Uterus (tissue), 4 donors: ENCODE measurements around the gene ANAPC16. TPM values are rescaled to one million over a fixed set of nuclear protein-coding genes. Genes with fewer than 3 reads are reported as not detected.

Experiments
- DNase-seq, 2 donors: peaks; one replicate each; pipeline ENCODE4 v3.0.0-alpha.2; 2019 to 2020
- H3K27ac ChIP-seq, 2 donors: fragments of 200-600 bp; sonication (generic); 1 replicate in 1 of 2; 2 replicates in 1 of 2; pipeline ENCODE4 v1.5.1; 2016 to 2018
- H3K27me3 ChIP-seq, 2 donors: fragments of 200-600 bp; sonication (generic); one replicate each; pipeline ENCODE4 v1.5.1; 2018 to 2019; ENCODE audit warnings: control low read depth in 1 of 2
- H3K36me3 ChIP-seq, 2 donors: fragments of 200-600 bp; sonication (generic); one replicate each; pipeline ENCODE4 v1.5.1; 2019; ENCODE audit warnings: control low read depth in 1 of 2
- H3K4me1 ChIP-seq, 2 donors: fragments of 200-600 bp; sonication (generic); one replicate each; pipeline ENCODE4 v1.5.1; 2018 to 2019; ENCODE audit warnings: control low read depth in 1 of 2
- H3K4me3 ChIP-seq, 2 donors: fragments of 200-600 bp; sonication (generic); 1 replicate in 1 of 2; 2 replicates in 1 of 2; pipeline ENCODE4 v1.5.1; 2018 to 2019; ENCODE audit warnings: mild to moderate bottlenecking in 1 of 2
- H3K9me3 ChIP-seq, 2 donors: fragments of 200-600 bp; sonication (generic); one replicate each; pipeline ENCODE4 v1.5.1; 2019; ENCODE audit warnings: control low read depth in 1 of 2
- POLR2A ChIP-seq, 2 donors: fragments of 450-650 bp; IDR thresholded peaks; one replicate each; pipeline ENCODE4 v1.6.1; 2016; ENCODE audit warnings: antibody characterized with exemption in 2 of 2, mild to moderate bottlenecking in 1 of 2, moderate library complexity in 1 of 2
- intact Hi-C: fragments of 100-400 bp; cut with DNase I; formaldehyde crosslinking; loops from one replicate; pipeline ENCODE4 v1.15.1; 2023; ENCODE audit warnings: low total_unique reads
- total RNA-seq, 4 donors: library from RNA; depleted of rRNA in 3 of 4; stranded (reverse); fragments of >200 nt in 3 of 4; gene quantifications; one replicate each; pipeline versions ENCODE4 v1.1.0 to v1.2.4, GENCODE V29; 2014 to 2023
- TF ChIP-seq, protein P1 (sequence below), 4 experiments: fragments of 200-600 bp in 2 of 4; fragments of 450-650 bp in 2 of 4; sonication (generic) in 2 of 4; IDR thresholded peaks; one replicate each; pipeline ENCODE4 v1.5.1; 2016 to 2019; ENCODE audit warnings: antibody characterized with exemption in 4 of 4, mild to moderate bottlenecking in 2 of 4, moderate library complexity in 1 of 4
- donor health status: DM: yes; HTN: yes; CAD: no.

Gene ANAPC16
- total RNA-seq, 4 donors from 2014 or later: 83.8 to 144 (median 101) TPM

DNA sequence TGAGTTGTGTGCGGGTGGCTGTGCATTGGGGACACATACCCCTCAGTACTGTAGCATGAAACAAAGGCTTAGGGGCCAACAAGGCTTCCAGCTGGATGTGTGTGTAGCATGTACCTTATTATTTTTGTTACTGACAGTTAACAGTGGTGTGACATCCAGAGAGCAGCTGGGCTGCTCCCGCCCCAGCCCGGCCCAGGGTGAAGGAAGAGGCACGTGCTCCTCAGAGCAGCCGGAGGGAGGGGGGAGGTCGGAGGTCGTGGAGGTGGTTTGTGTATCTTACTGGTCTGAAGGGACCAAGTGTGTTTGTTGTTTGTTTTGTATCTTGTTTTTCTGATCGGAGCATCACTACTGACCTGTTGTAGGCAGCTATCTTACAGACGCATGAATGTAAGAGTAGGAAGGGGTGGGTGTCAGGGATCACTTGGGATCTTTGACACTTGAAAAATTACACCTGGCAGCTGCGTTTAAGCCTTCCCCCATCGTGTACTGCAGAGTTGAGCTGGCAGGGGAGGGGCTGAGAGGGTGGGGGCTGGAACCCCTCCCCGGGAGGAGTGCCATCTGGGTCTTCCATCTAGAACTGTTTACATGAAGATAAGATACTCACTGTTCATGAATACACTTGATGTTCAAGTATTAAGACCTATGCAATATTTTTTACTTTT lies 59.7 kb downstream of the ANAPC16 start:
- Histone ChIP-seq H3K9me3 (no peaks in the 10 kb centered on the region), H3K4me3 (peak overlapping the region; percentile 77 to 97), H3K36me3 (no peaks in the 10 kb centered on the region), H3K27ac (peak overlapping the region; percentile 90 to 92), H3K27me3 (no peaks in the 10 kb centered on the region), H3K4me1 (peaks cover 5 to 9% of the 10 kb centered on the region in 2 donors)
- intact Hi-C loops: loop anchor here (10.0 kb wide), 2 partner anchors 59 to 61 kb away; partner anchors contain the start of genes ANAPC16 and ASCC1
- no peak for TF ChIP-seq POLR2A (IDR thresholded peaks at IDR 0.05)
- TF ChIP-seq, protein P1, sequence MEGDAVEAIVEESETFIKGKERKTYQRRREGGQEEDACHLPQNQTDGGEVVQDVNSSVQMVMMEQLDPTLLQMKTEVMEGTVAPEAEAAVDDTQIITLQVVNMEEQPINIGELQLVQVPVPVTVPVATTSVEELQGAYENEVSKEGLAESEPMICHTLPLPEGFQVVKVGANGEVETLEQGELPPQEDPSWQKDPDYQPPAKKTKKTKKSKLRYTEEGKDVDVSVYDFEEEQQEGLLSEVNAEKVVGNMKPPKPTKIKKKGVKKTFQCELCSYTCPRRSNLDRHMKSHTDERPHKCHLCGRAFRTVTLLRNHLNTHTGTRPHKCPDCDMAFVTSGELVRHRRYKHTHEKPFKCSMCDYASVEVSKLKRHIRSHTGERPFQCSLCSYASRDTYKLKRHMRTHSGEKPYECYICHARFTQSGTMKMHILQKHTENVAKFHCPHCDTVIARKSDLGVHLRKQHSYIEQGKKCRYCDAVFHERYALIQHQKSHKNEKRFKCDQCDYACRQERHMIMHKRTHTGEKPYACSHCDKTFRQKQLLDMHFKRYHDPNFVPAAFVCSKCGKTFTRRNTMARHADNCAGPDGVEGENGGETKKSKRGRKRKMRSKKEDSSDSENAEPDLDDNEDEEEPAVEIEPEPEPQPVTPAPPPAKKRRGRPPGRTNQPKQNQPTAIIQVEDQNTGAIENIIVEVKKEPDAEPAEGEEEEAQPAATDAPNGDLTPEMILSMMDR (IDR thresholded peaks at IDR 0.05): no peak
- DNase-seq: no peak

DNA sequence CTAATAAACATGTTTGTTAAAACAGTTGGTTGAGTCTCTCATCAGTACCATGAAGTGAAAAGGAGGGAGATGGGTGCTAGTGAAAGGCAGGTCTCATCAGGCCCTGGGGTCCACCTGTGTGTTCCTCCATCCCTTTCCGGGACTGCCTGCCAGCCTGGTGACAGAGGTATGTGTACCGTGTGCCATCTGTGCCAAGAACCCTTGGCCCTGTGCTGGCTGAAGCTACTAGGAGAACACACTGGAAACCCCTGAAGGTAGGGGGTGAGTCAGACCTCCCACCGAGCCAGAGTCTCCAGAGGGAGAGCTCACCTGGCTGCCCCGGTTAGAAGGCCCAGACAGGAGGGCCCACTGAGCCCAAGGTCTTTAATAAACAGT lies 60.2 kb downstream of the ANAPC16 start:
- intact Hi-C loops: loop anchor here (10.0 kb wide), 2 partner anchors 59 to 61 kb away; partner anchors contain the start of genes ANAPC16 and ASCC1
- H3K4me1 ChIP-seq: peaks cover 5 to 9% of the 10 kb centered on the region in 2 donors
- no peak for DNase-seq

GRCh38 chr10:72276421-72277339 lies 60.9 kb downstream of the ANAPC16 start:
- DNase-seq: no peak
- intact Hi-C loops: loop anchor here (10.0 kb wide), 2 partner anchors 58 to 62 kb away; partner anchors contain the start of genes ANAPC16 and ASCC1
- TF ChIP-seq, protein P1 (IDR thresholded peaks at IDR 0.05): no peak
- TF ChIP-seq POLR2A (IDR thresholded peaks at IDR 0.05): no peak
- Histone ChIP-seq H3K27me3 (no peaks in the 10 kb centered on the region), H3K36me3 (no peaks in the 10 kb centered on the region), H3K9me3 (no peaks in the 10 kb centered on the region), H3K4me3 (peak overlapping the region in 1 of 2 donors; percentile 97), H3K27ac (peak overlapping the region; percentile 90 to 92), H3K4me1 (peaks cover 5 to 9% of the 10 kb centered on the region in 2 donors)

More for the DNA sequence above, 60.2 kb downstream of the ANAPC16 start:
- H3K9me3 ChIP-seq: no peaks in the 10 kb centered on the region
- peak overlapping the region; percentile 90 to 92 for H3K27ac ChIP-seq
- H3K4me3 ChIP-seq: peak overlapping the region; percentile 77 to 97
- H3K27me3 ChIP-seq: no peaks in the 10 kb centered on the region
- no peak for TF ChIP-seq POLR2A (IDR thresholded peaks at IDR 0.05)
- H3K36me3 ChIP-seq: no peaks in the 10 kb centered on the region

DNA sequence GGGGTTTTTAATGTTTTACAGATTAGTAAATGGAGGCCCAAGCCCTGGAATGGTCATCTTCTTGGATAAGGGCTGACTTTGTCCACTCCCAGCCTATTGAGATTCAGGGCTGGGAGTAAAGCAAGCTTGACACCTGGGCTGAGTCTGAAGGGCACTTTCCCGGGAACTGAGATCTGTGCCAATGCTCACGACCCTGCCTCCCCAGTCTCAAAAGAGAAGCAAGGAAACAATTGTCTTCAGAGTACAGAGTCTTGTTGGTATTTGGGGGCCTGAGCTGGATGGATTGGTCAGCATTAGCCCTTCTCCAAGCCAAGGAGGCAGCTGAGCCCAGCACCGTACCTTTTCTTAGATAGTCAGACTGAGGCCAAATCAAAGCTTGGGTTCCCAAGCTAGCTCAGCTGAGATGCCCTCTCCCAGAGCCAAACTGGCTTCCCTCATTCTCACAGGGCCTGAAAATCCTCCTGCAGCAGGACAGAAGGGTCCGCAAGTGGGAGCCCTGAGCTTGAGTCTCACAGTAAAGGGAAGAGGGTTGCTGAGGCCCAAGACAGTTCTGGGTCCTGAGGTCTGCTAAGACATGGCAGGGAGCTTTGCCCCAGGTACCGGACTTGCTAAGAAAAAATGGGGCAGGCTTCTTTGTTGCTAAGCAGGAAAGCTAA lies 61.7 kb downstream of the ANAPC16 start:
- H3K9me3 ChIP-seq: no peaks in the 10 kb centered on the region
- no peak overlapping the region for H3K4me3 ChIP-seq
- intact Hi-C loops: loop anchor here (10.0 kb wide), 2 partner anchors 57 to 63 kb away; partner anchors contain the start of genes ANAPC16 and ASCC1
- TF ChIP-seq, protein P1 (IDR thresholded peaks at IDR 0.05): no peak
- no peak for TF ChIP-seq POLR2A (IDR thresholded peaks at IDR 0.05)
- no peak for DNase-seq
- H3K36me3 ChIP-seq: no peaks in the 10 kb centered on the region
- no peaks in the 10 kb centered on the region for H3K27me3 ChIP-seq
- peak overlapping the region in 1 of 2 donors; percentile 90 for H3K27ac ChIP-seq
- peaks cover 2 to 7% of the 10 kb centered on the region in 2 donors for H3K4me1 ChIP-seq

DNA sequence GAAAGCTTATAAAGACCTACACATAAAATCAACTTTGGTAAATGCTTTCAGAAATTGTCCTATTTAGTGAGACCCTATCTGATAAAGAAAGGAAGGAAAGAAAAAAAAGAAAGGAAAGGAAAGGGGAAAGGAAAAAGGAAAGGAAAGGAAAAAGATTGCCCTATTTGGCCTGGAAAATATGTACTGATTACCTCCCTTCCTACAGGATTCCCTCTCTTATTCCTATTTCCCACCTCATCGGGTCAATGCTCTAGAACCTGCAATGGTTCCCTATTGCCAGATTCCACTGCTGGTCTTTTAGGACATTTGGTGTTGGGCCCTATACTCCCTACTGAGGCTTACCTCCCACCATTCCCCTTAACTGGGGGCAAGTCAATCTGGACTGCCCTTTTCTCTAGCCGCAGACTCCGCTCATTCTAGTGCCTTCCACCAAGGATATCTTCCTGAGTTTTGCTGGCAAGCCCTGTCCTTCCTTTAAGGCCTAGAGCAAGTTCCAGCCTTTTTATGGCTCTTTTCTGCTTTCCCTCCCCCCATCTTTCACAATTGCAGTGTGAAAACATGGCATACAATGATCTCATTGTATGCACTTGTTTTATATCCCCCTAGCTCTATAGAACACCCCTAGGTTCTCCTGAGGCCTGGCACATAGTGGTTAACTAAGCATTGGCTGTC lies 62.3 kb downstream of the ANAPC16 start:
- Histone ChIP-seq H3K27me3 (no peaks in the 10 kb centered on the region), H3K27ac (peak overlapping the region in 1 of 2 donors; percentile 90), H3K4me1 (peaks cover 0 to 4% of the 10 kb centered on the region in 2 donors), H3K36me3 (no peaks in the 10 kb centered on the region), H3K4me3 (no peak overlapping the region), H3K9me3 (no peaks in the 10 kb centered on the region)
- DNase-seq: no peak
- TF ChIP-seq, protein P1 (IDR thresholded peaks at IDR 0.05): no peak
- no peak for TF ChIP-seq POLR2A (IDR thresholded peaks at IDR 0.05)
- intact Hi-C loops: loop anchor here (10.0 kb wide), 2 partner anchors 57 to 63 kb away; partner anchors contain the start of genes ANAPC16 and ASCC1
